MCF 10A (cell line): ENCODE measurements around the gene ITGB5. TPM values are rescaled to one million over a fixed set of nuclear protein-coding genes. Genes with fewer than 3 reads are reported as not detected.

ENCODE experiments used
- BruUV-seq: library from RNA; stranded (reverse); fragments of 400-500 nt; replicated peaks from 2 replicates; lab custom pipeline; 2021; lab: Mats Ljungman, UMichigan
- CTCF ChIA-PET: fragments of 300-600 bp; sonication (Branson Sonifier 250); formaldehyde crosslinking; extraction: SDS; loops from one replicate; lab custom pipeline; 2021; ENCODE audit warnings: antibody characterized with exemption, inconsistent platforms; lab: Yijun Ruan, JAX
- POLR2A ChIA-PET: fragments of 300-600, 350-650 bp; sonication (Branson Sonifier 250); formaldehyde crosslinking; extraction: SDS; loops from one replicate; lab custom pipeline; 2020; ENCODE audit warnings: antibody characterized with exemption, inconsistent platforms; lab: Yijun Ruan, JAX
- DNase-seq: peaks from one replicate; pipeline ENCODE4 v3.0.0-alpha.2; 2018; ENCODE audit not compliant: unreplicated experiment
- H3K27ac Mint-ChIP-seq: one replicate; pipeline ENCODE4 v1.8.0; 2022; ENCODE audit warnings: mild to moderate bottlenecking, low read depth, mixed read lengths; ENCODE audit not compliant: unreplicated experiment
- H3K27me3 Mint-ChIP-seq: one replicate; pipeline ENCODE4 v1.8.0; 2022; ENCODE audit warnings: mixed read lengths; ENCODE audit not compliant: insufficient read depth, unreplicated experiment
- H3K36me3 Mint-ChIP-seq: one replicate; pipeline ENCODE4 v1.8.0; 2022; ENCODE audit warnings: mild to moderate bottlenecking, moderate library complexity, mixed read lengths; ENCODE audit not compliant: insufficient read depth, unreplicated experiment
- H3K4me1 Mint-ChIP-seq: one replicate; pipeline ENCODE4 v1.8.0; 2022; ENCODE audit warnings: mixed read lengths; ENCODE audit not compliant: insufficient read depth, unreplicated experiment
- H3K4me3 Mint-ChIP-seq: one replicate; pipeline ENCODE4 v1.8.0; 2022; ENCODE audit warnings: mild to moderate bottlenecking, moderate library complexity, mixed read lengths; ENCODE audit not compliant: unreplicated experiment
- H3K9me3 Mint-ChIP-seq: one replicate; pipeline ENCODE4 v1.8.0; 2022; ENCODE audit warnings: mixed read lengths; ENCODE audit not compliant: unreplicated experiment
- CTCF ChIP-seq: fragments of 200-600 bp; IDR thresholded peaks from one replicate; pipeline ENCODE4 v1.8.0; 2022; ENCODE audit warnings: antibody characterized with exemption, mild to moderate bottlenecking; ENCODE audit not compliant: unreplicated experiment
- intact Hi-C: fragments of 100-400 bp; cut with micrococcal nuclease; formaldehyde crosslinking; loops from 2 replicates; pipeline ENCODE4 v1.14.1; 2022
- total RNA-seq: library from RNA; stranded (reverse); gene quantifications from 2 replicates; pipeline ENCODE4 v1.2.3, GENCODE V29; 2022

Gene ITGB5
- total RNA-seq, 1 experiment from 2014 or later, result 101 TPM

DNA sequence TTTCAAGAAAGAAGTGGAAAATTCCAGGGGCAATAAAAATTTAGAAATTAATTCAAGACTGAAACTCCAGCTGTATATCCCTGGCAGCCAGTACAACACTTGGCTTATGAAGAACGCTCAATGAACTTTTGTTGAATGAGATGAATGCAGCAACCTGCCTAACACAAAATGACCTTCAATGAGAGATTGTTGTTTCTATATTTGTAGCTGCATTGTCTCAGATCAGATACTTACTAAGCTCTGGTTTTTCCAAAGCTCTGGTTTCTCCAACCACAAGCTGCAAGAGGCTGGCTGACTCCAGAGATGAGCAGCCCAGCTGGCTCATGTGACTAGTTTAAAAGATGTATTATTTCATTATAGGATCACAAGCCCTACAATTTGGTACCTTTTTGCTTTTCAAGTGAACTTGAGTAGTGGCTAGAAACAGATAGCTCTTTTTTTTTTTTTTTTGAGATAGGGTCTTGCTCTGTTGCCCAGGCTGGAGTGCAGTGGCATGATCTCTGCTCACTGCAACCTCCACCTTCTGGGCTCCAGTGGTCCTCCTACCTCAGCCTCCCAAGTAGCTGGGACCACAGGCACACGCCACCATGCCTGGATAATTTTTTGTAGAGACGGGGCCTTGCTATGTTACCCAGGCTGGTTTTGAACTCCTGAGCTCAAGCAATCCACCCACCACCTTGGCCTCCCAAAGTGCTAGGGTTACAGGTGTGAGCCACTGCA, 99.5 kb downstream of the ITGB5 start:
- Mint-ChIP-seq H3K27me3 (no peaks in the 10 kb centered on the region), H3K27ac (no peak overlapping the region), H3K4me1 (peaks cover 11% of the 10 kb centered on the region), H3K4me3 (no peak overlapping the region), H3K9me3 (no peaks in the 10 kb centered on the region), H3K36me3 (no peaks in the 10 kb centered on the region)
- POLR2A ChIA-PET, result interaction anchor here (0.9 to 2.7 kb wide), 11 partner anchors 26 to 118 kb away, joined by 3 to 19 read pairs (median 8); partner anchors contain the start of gene ITGB5
- BruUV-seq, result no TSS peak
- DNase-seq, result no peak
- intact Hi-C loops, result loop anchor here (1.0 kb wide), 1 partner anchor 100 kb away; the partner anchor contains the start of gene ITGB5
- TF ChIP-seq CTCF, result no peak
- CTCF ChIA-PET, result interaction anchor here (0.5 to 7.2 kb wide), 26 partner anchors 10 to 222 kb away, joined by 3 to 259 read pairs (median 6); partner anchors contain the start of gene ITGB5

GRCh38 chr3:124786511-124787241, 100.5 kb downstream of the ITGB5 start:
- DNase-seq, result peak; percentile 41
- intact Hi-C loops, result loop anchor here (1.0 kb wide), 2 partner anchors 101 to 115 kb away; partner anchors contain the start of gene ITGB5
- H3K4me1 Mint-ChIP-seq, result peaks cover 10% of the 10 kb centered on the region
- TF ChIP-seq CTCF, result peak; percentile 38
- no peaks in the 10 kb centered on the region for H3K9me3 Mint-ChIP-seq
- H3K4me3 Mint-ChIP-seq, result no peak overlapping the region
- no TSS peak for BruUV-seq
- peak overlapping the region; percentile 23 for H3K27ac Mint-ChIP-seq
- H3K36me3 Mint-ChIP-seq, result no peaks in the 10 kb centered on the region
- H3K27me3 Mint-ChIP-seq, result no peaks in the 10 kb centered on the region
- POLR2A ChIA-PET, result interaction anchor here (0.7 to 2.7 kb wide), 11 partner anchors 9 to 119 kb away, joined by 5 to 19 read pairs (median 8); partner anchors contain the start of gene ITGB5
- CTCF ChIA-PET, result interaction anchor here (0.5 to 7.2 kb wide), 44 partner anchors 9 to 1115 kb away, joined by 3 to 259 read pairs (median 5); partner anchors contain the start of genes ITGB5 and MUC13

- ChIA-PET CTCF (interaction anchor here (0.5 to 7.2 kb wide), 37 partner anchors 8 to 1114 kb away, joined by 3 to 259 read pairs (median 5); partner anchors contain the start of genes ITGB5 and MUC13), POLR2A (interaction anchor here (0.5 to 2.7 kb wide), 11 partner anchors 8 to 572 kb away, joined by 3 to 19 read pairs (median 8); partner anchors contain the start of gene ITGB5)
- DNase-seq, result no peak
- H3K9me3 Mint-ChIP-seq, result no peaks in the 10 kb centered on the region
- no peak for TF ChIP-seq CTCF
- H3K4me3 Mint-ChIP-seq, result no peak overlapping the region
- H3K27me3 Mint-ChIP-seq, result no peaks in the 10 kb centered on the region
- peaks cover 10% of the 10 kb centered on the region for H3K4me1 Mint-ChIP-seq
- no TSS peak for BruUV-seq
- no peaks in the 10 kb centered on the region for H3K36me3 Mint-ChIP-seq
- no peak overlapping the region for H3K27ac Mint-ChIP-seq
- intact Hi-C loops, result loop anchor here (1.0 kb wide), 1 partner anchor 115 kb away; no protein-coding TSS in a partner anchor
Measured at GRCh38 chr3:124785973-124786372, 101.2 kb downstream of the ITGB5 start.
